A549 (cell line): ENCODE measurements around the gene TSHZ2.

Experiments used
- CTCF ChIP-seq: fragments of >200 bp; sonication (Bioruptor Twin); formaldehyde crosslinking; IDR thresholded peaks from 3 replicates; pipeline ENCODE4 v1.5.1; 2016
- EP300 ChIP-seq, 2 experiments: fragments of >200 bp; sonication (Bioruptor Twin); formaldehyde crosslinking; IDR thresholded peaks; 2 replicates in 1 of 2; 3 replicates in 1 of 2; pipeline ENCODE4 v1.6.1; 2016 to 2017
- FOXS1 ChIP-seq: fragments of 250-450 bp; sonication (Bioruptor Pico); IDR thresholded peaks from 2 replicates; pipeline ENCODE4 v1.5.0; 2020; ENCODE audit warnings: mild to moderate bottlenecking, moderate library complexity
- GATA3 ChIP-seq: IDR thresholded peaks from 2 replicates; pipeline ENCODE4 v1.6.1; 2012; ENCODE audit warnings: borderline replicate concordance
- SMC3 ChIP-seq: fragments of >200 bp; sonication (Bioruptor Twin); formaldehyde crosslinking; IDR thresholded peaks from 3 replicates; pipeline ENCODE4 v1.6.1; 2018; ENCODE audit warnings: inconsistent platforms

- TF ChIP-seq EP300 (IDR thresholded peaks at IDR 0.05), result no peak
- no peak for TF ChIP-seq FOXS1 (CRISPR knock-in tag)
- TF ChIP-seq CTCF, result no peak
- TF ChIP-seq SMC3, result no peak
- TF ChIP-seq GATA3, result no peak
Observed at GRCh38 chr20:53016071-53016470, 43.9 kb downstream of the TSHZ2 start.
